SK-N-SH (cell line): Measurements from ENCODE around the gene RRBP1. TPM values are rescaled to one million over a fixed set of nuclear protein-coding genes. Genes with fewer than 3 reads are reported as not detected.

Experiments used
- CTCF ChIA-PET: fragments of 300-600, 350-600 bp; formaldehyde crosslinking; extraction: SDS; loops from one replicate; lab custom pipeline; 2021; lab: Yijun Ruan, JAX
- POLR2A ChIA-PET: fragments of 350-600 bp; sonication (Branson Sonifier 250); formaldehyde crosslinking; extraction: SDS; loops from one replicate; lab custom pipeline; 2020; ENCODE audit warnings: antibody characterized with exemption, inconsistent platforms; lab: Yijun Ruan, JAX
- DNase-seq: peaks from one replicate; pipeline ENCODE4 v3.0.0; 2012
- H2AFZ ChIP-seq: fragments of 200-600 bp; sonication (generic); 2 replicates; pipeline ENCODE4 v1.8.1; 2016; ENCODE audit warnings: antibody characterized with exemption, mild to moderate bottlenecking, low read depth
- H3F3A ChIP-seq: fragments of 200-600 bp; sonication (generic); replicated peaks from 2 replicates; pipeline ENCODE3; 2016; ENCODE audit warnings: antibody characterized with exemption, mild to moderate bottlenecking; ENCODE audit not compliant: insufficient read depth
- H3K27ac ChIP-seq, 2 experiments: fragments of 200-500 bp in 1 of 2; fragments of 200-600 bp in 1 of 2; sonication (Bioruptor generic) in 1 of 2; sonication (generic), shearing (Covaris generic) in 1 of 2; 2 replicates each; pipeline versions ENCODE4 v1.5.1 to v1.6.1; 2014 to 2016; ENCODE audit warnings: low read depth in 2 of 2, inconsistent platforms in 1 of 2, low read length in 1 of 2, mild to moderate bottlenecking in 1 of 2, mixed read lengths in 1 of 2
- H3K27me3 ChIP-seq: fragments of 200-600 bp; sonication (generic), shearing (Covaris generic); 2 replicates; pipeline ENCODE4 v1.6.1; 2016; ENCODE audit warnings: mixed run types; ENCODE audit not compliant: insufficient read depth
- H3K36me3 ChIP-seq, 2 experiments: fragments of 200-500 bp in 1 of 2; fragments of 200-600 bp in 1 of 2; sonication (Bioruptor generic) in 1 of 2; sonication (generic) in 1 of 2; replicated peaks in 1 of 2; 2 replicates each; pipeline versions ENCODE3 to v1.5.1; 2014 to 2016; ENCODE audit warnings: low read length in 1 of 2, mild to moderate bottlenecking in 1 of 2; ENCODE audit not compliant: insufficient read depth in 2 of 2, control insufficient read depth in 1 of 2
- H3K4me1 ChIP-seq, 2 experiments: fragments of 200-500 bp in 1 of 2; fragments of 200-600 bp in 1 of 2; sonication (Bioruptor generic) in 1 of 2; sonication (generic), shearing (Covaris generic) in 1 of 2; 2 replicates each; pipeline versions ENCODE4 v1.5.1 to v1.6.1; 2014 to 2016; ENCODE audit warnings: low read depth in 1 of 2, low read length in 1 of 2, mixed run types in 1 of 2; ENCODE audit not compliant: insufficient read depth in 2 of 2, control insufficient read depth in 1 of 2
- H3K4me2 ChIP-seq: fragments of 200-600 bp; sonication (generic), shearing (Covaris generic); 2 replicates; pipeline ENCODE4 v1.6.1; 2017; ENCODE audit warnings: mixed run types
- H3K4me3 ChIP-seq, 2 experiments: fragments of 200-500 bp in 1 of 2; fragments of 200-600 bp in 1 of 2; sonication (Bioruptor generic) in 1 of 2; sonication (generic), shearing (Covaris generic) in 1 of 2; 2 replicates each; pipeline versions ENCODE4 v1.5.1 to v1.8.1; 2014 to 2016; ENCODE audit warnings: low read depth in 2 of 2, inconsistent platforms in 1 of 2, low read length in 1 of 2, mild to moderate bottlenecking in 1 of 2, mixed read lengths in 1 of 2, moderate library complexity in 1 of 2
- H3K79me2 ChIP-seq: fragments of 200-600 bp; sonication (generic); 2 replicates; pipeline ENCODE4 v1.8.1; 2017; ENCODE audit warnings: mild to moderate bottlenecking; ENCODE audit not compliant: insufficient read depth
- H3K9ac ChIP-seq: fragments of 200-600 bp; sonication (generic); 2 replicates; pipeline ENCODE4 v1.6.1; 2017; ENCODE audit warnings: mixed run types
- H3K9me2 ChIP-seq: fragments of 200-600 bp; sonication (generic); 2 replicates; pipeline ENCODE4 v1.6.1; 2017; ENCODE audit warnings: mixed run types
- H3K9me3 ChIP-seq: fragments of 200-600 bp; sonication (generic); 2 replicates; pipeline ENCODE4 v1.6.1; 2017; ENCODE audit warnings: mixed run types, mild to moderate bottlenecking, moderate library complexity
- H4K20me1 ChIP-seq: fragments of 200-600 bp; sonication (generic); 2 replicates; pipeline ENCODE4 v1.6.1; 2017; ENCODE audit warnings: mild to moderate bottlenecking, mixed run types; ENCODE audit not compliant: insufficient read depth
- ELF1 ChIP-seq: IDR thresholded peaks from 2 replicates; pipeline ENCODE4 v1.4.0; 2012
- NFIC ChIP-seq: IDR thresholded peaks from 2 replicates; pipeline ENCODE4 v1.4.0; 2012; ENCODE audit warnings: borderline replicate concordance
- NRF1 ChIP-seq: IDR thresholded peaks from 2 replicates; pipeline ENCODE4 v1.6.1; 2012; ENCODE audit warnings: low read depth, mild to moderate bottlenecking, low read length
- POLR2AphosphoS5 ChIP-seq: IDR thresholded peaks from 2 replicates; pipeline ENCODE4 v1.6.1; 2012; ENCODE audit warnings: low read depth, low read length
- REST ChIP-seq: IDR thresholded peaks from 2 replicates; pipeline ENCODE4 v1.6.1; 2012; ENCODE audit warnings: mild to moderate bottlenecking, low read depth, low read length, moderate library complexity
- RFX5 ChIP-seq: IDR thresholded peaks from 2 replicates; pipeline ENCODE4 v1.6.1; 2012; ENCODE audit warnings: mild to moderate bottlenecking, improper control_type of control experiment, low read length
- SMC3 ChIP-seq: IDR thresholded peaks from 2 replicates; pipeline ENCODE4 v1.6.1; 2012; ENCODE audit warnings: low read depth, low read length, improper control_type of control experiment
- TCF12 ChIP-seq: IDR thresholded peaks from 2 replicates; pipeline ENCODE4 v1.4.0; 2012
- USF1 ChIP-seq: IDR thresholded peaks from 2 replicates; pipeline ENCODE4 v1.4.0; 2012; ENCODE audit warnings: low read depth, borderline replicate concordance
- USF2 ChIP-seq: fragments of 150-350 bp; IDR thresholded peaks from 2 replicates; pipeline ENCODE4 v1.6.1; 2017; ENCODE audit warnings: antibody characterized with exemption, low read length, low read depth, borderline replicate concordance
- YY1 ChIP-seq: IDR thresholded peaks from 2 replicates; pipeline ENCODE4 v1.4.0; 2012; ENCODE audit warnings: low read depth, mild to moderate bottlenecking
- WGBS: methylation state at CpG from one replicate; pipeline ENCODE4 v1.1.6; 2017; ENCODE audit warnings: low lambda C conversion rate; 5-methylcytosine and 5-hydroxymethylcytosine counted together
- polyA plus RNA-seq, 3 experiments: library from polyadenylated mRNA; depleted of rRNA; stranded (reverse); fragments of >200 nt; gene quantifications; 2 replicates each; pipeline ENCODE4 v1.2.3, GENCODE V29; 2012

RRBP1 gene
- polyA plus RNA-seq, 1 of the 3 experiments (the other 2 are of a cell fraction) = 50.2 TPM

- H3K9me3 ChIP-seq = no peaks in the 10 kb centered on the region
- no peak for TF ChIP-seq REST
- no peak for TF ChIP-seq SMC3
- no peak overlapping the region for H3K27ac ChIP-seq
- DNase-seq = no peak
- no peaks in the 10 kb centered on the region for H3K4me1 ChIP-seq
- H3K4me2 ChIP-seq = no peak overlapping the region
- ChIA-PET CTCF (no interaction called here), POLR2A (no interaction called here)
- H3F3A ChIP-seq = no peaks in the 10 kb centered on the region
- no peaks in the 10 kb centered on the region for H3K9me2 ChIP-seq
- no peak overlapping the region for H3K4me3 ChIP-seq
- WGBS = 51% methylated on average over 4 of the region's 4 CpGs
- no peak overlapping the region for H3K9ac ChIP-seq
- H2AFZ ChIP-seq = no peak overlapping the region
- no peaks in the 10 kb centered on the region for H4K20me1 ChIP-seq
- no peaks in the 10 kb centered on the region for H3K36me3 ChIP-seq
- H3K79me2 ChIP-seq = no peaks in the 10 kb centered on the region
- no peaks in the 10 kb centered on the region; the same call in 1 of the 2 replicates for H3K27me3 ChIP-seq
These were observed 19.8 kb upstream of the RRBP1 start for GRCh38 chr20:17701826-17702225.

DNA sequence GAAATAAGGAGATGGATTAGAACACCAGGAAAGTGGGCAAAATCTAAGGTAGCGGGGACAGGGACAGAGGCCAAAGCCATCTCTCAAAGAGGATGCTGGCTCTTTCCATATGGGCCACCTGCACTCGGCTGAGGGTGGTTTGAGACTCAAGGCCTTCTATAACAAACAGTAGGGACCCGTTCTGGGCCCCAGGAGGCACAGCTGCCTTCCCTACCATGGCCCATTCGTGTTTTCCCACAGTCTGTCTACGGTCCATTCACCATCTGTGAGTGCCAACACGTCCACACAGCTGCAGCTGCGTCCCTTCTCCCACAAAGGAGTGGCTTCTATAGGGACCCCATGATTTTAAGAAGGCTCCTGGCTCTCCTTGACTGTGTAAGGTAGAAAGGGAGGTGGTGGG, 18.6 kb upstream of the RRBP1 start:
- Histone ChIP-seq H3F3A (no peaks in the 10 kb centered on the region), H3K4me1 (no peaks in the 10 kb centered on the region), H2AFZ (no peak overlapping the region), H3K79me2 (no peaks in the 10 kb centered on the region), H3K4me3 (no peak overlapping the region), H3K4me2 (no peak overlapping the region), H3K27ac (no peak overlapping the region), H3K27me3 (no peaks in the 10 kb centered on the region; the same call in 1 of the 2 replicates), H3K36me3 (no peaks in the 10 kb centered on the region), H3K9me3 (no peaks in the 10 kb centered on the region), H3K9ac (no peak overlapping the region), H3K9me2 (no peaks in the 10 kb centered on the region), H4K20me1 (no peaks in the 10 kb centered on the region)
- POLR2A ChIA-PET = no interaction called here
- CTCF ChIA-PET = interaction anchor here (1.2 to 1.5 kb wide), 3 partner anchors 18 to 52 kb away, joined by 3 to 7 read pairs (median 3); partner anchors contain the start of gene RRBP1
- 21% methylated on average over 7 of the region's 7 CpGs for WGBS
- TF ChIP-seq ELF1 (no peak), POLR2AphosphoS5 (no peak), NFIC (no peak), NRF1 (no peak), REST (no peak), RFX5 (no peak), YY1 (no peak), TCF12 (no peak), USF1 (no peak), USF2 (no peak)
- DNase-seq = no peak
